Left renal cortex interstitium (tissue), 4 donors: ENCODE results near the gene PROCA1. TPM values are rescaled to one million over a fixed set of nuclear protein-coding genes. Genes with fewer than 3 reads are reported as not detected.
"Not testable (repeated sequence)": the region's sequence is repeated elsewhere in the genome, so short reads cannot be mapped to it uniquely, and the experiment has no call there.

ENCODE experiments used
- DNase-seq, 4 donors: peaks; one replicate each; pipeline ENCODE4 v3.0.0-alpha.2; 2013; ENCODE audit warnings: low read depth in 4 of 4, low spot score in 2 of 4, missing footprints in 1 of 4
- polyA plus RNA-seq, 4 donors: library from polyadenylated mRNA; unstranded; fragments of 120-200 nt; gene quantifications; one replicate each; pipeline ENCODE4 v1.2.1, GENCODE V29; 2013; ENCODE audit not compliant: insufficient read length in 4 of 4

The PROCA1 gene
- polyA plus RNA-seq, 4 donors: 4.3 to 12.9 (median 7.9) TPM

GRCh38 chr17:28726226-28726626 is 14.5 kb upstream of the PROCA1 start, which contains the start of gene TLCD1:
TLCD1 (minus strand) TSS chr17:28726233; CDS start chr17:28726097, 136 bp downstream.
- no peak for DNase-seq

GRCh38 chr17:28725660-28726225 is 14.1 kb upstream of the PROCA1 start:
- DNase-seq: no peak

- DNase-seq: no peak
These were observed 13.5 kb upstream of the PROCA1 start for GRCh38 chr17:28725166-28725659.

DNA sequence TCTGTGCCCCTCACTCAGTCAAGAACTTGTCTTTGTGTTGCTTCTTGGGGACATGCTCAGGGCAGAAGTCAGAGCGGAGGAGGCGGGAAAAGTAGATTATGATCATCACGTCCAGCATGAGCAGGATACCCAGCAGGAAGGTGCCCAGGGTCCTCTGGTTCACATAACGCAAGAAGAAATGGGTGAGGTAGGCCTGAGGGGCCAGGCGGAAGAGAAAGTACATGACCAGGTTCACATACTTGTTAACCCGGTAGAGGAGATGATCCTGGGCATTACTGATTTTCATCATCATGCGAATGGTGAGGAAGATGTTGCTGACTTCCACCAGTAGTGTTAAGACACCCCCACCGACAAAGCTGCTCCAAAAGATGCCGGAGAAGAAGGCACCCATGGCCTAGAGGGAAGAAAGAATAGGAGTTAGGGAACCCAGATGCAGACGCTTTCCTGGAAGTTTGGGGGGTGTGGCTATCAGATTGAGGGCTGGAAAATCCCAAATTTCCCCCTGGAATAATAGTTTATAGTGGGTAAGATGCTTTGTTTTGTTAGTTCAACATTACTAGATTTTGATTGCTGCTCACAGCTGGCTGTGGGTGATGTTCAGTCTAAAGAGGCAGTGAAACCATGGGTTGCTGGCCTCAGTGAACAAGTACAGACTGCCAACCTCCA is 12.9 kb upstream of the PROCA1 start:
- DNase-seq: no peak

DNA sequence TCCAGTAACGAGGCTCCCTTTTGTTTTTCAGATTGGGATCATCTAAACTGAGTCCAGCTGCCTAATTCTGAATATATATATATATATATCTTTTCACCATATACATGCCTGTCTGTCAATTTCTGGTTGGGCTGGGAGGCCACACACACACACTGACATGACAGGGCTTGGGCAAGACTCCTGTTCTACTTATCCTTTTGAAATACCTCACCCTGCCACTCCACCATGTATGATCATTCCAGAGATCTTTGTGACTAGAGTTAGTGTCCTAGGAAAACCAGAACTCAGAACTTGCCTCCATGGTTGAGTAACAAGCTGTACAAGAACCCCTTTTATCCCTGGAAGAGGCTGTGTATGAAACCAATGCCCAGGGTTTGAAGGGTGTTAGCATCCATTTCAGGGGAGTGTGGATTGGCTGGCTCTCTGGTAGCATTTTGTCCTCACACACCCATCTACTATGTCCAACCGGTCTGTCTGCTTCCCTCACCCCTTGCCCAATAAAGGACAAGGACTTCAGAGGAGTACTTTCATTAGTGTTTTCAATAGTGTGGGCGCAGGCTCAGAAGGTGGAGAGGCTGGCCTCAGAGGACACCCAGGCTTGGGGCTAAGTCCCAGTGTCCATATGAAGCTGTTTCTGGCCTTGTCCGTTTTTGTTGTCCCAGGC is 12.3 kb upstream of the PROCA1 start:
- not testable (repeated sequence) for DNase-seq

DNA sequence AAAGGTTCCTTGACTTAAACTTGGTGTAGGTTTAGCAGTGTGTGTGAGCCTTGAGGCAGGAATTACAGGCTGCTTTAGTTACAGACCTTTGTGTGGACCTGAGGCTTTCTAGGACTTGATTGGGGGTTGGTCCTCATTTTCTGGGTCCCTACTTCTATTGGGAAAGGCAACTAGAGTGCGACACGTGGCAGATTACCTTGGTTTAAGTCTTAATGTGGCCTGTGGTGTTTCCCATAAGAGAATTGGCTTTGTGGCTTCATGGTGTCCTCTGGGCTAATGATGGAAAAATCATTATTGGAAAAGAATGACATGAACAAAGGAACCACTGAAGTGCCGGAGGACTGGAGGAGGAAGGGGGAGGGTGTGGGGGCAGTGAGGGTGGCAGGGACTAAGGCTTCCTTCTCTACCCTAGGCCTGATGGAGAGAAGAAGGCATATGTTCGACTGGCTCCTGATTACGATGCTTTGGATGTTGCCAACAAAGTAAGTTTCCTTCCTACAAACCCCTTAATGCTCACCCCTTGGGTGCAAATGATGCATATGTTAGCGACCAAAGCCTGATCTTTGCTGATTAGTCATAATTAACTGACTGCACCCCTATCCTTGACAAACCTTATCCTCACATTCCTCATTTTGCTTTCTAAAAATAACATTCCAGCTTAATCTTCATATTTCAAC is 11.6 kb upstream of the PROCA1 start:
- DNase-seq: no peak

DNA sequence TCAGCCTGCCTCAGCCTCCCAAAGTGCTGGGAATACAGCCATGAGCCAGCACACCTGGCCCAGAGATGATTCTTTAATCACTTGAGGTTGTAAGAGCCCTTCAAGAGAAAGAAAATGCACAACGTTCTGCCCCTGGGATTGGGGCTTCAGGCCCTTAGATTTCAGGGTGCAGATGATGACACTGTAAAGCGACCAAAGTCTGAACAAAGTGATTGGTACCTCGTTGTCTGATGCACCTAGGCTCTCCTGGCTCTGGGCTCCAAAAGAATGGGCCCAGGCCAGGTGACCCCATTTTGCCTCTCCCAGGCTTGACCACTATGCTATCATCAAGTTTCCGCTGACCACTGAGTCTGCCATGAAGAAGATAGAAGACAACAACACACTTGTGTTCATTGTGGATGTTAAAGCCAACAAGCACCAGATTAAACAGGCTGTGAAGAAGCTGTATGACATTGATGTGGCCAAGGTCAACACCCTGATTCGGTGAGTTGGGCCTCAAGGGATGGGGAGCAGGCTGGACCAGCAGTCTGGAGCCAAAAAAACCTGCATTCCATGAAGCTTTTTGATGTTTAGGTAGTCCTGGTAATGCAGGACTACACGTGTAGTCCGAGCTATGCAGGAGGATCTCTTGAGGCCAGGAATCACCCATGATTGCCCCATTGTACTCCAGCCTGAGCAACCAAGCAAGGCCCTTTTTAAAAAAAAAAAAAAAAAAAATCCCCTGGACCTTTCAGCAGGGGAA is 10.9 kb upstream of the PROCA1 start:
- no peak for DNase-seq

DNA sequence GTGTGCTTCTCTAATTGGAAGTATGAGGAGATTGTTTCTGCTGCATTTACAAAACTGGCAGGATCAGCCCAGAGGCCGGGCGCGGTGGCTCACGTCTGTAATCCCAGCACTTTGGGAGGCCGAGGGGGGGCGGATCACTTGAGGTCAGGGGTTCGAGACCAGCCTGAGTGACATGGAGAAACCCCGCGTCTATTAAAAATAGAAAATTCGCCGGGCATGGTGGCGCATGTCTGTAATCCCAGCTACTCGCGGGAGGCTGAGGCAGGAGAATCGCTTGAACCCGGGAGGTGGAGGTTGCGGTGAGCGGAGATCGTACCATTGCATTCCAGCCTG is 9.3 kb upstream of the PROCA1 start:
- not testable (repeated sequence) for DNase-seq

DNA sequence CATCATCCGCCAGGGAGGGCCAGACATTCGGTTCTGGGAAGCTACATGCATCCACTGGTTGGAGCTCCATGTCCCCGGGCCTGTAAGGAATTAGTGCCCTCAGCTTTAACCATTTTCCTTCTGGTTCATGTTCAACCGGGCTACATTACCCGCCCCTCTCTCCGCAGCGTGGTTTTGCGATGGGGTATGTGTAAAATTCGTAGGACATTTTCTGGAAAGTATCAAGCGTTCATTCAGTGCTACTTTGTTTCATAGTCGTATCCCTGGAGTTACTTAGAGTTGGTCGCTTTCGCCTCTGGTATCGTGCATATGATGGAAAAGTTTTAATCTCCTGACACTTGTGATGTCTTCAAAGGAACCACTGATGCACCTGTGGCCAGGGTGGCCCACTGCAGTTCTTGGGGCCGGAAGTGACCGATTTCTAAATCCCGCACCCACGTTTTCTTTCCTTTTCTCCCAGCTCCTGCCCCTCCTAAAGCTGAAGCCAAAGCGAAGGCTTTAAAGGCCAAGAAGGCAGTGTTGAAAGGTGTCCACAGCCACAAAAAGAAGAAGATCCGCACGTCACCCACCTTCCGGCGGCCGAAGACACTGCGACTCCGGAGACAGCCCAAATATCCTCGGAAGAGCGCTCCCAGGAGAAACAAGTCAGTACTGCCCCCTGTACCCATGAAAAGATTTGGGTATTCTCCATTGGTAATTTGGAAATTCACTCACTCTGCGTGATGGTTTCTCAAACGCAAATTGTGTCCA is 8.7 kb upstream of the PROCA1 start:
- no peak for DNase-seq

GRCh38 chr17:28719021-28719433 is 7.3 kb upstream of the PROCA1 start:
- DNase-seq: no peak

DNA sequence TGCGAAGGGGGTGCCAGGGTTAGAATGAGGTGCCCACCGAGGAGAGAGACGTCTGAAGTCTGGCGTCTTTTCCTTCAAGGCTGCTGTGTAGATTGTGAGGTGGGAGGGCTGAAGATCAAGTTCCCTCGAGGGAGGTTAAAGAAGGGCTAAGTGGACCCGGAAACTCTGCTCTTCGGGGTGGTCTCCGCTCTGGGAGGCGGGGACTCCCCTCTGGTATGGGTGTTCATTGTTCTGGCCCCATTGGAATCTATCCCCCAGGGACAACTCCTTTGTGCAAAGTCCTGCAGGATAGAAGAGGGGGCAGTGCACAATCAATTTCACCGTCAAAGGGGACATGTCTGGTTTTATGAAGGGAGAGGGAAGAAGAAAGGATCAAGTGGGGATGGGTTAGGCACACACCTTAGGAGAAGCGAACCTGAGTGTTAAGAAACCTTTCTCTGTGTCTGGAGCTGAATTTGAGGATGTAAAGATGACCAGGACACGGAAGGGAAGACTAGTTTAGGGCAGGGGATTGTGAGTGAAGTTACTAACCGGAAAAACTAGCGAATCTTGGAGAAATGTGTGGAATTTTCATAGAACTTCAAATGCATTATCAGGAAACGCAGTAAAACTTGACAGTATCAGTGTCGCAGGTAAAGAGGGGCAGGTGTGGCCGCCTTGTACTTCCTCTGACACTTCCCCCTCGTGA is 6.8 kb upstream of the PROCA1 start:
- no peak for DNase-seq

DNA sequence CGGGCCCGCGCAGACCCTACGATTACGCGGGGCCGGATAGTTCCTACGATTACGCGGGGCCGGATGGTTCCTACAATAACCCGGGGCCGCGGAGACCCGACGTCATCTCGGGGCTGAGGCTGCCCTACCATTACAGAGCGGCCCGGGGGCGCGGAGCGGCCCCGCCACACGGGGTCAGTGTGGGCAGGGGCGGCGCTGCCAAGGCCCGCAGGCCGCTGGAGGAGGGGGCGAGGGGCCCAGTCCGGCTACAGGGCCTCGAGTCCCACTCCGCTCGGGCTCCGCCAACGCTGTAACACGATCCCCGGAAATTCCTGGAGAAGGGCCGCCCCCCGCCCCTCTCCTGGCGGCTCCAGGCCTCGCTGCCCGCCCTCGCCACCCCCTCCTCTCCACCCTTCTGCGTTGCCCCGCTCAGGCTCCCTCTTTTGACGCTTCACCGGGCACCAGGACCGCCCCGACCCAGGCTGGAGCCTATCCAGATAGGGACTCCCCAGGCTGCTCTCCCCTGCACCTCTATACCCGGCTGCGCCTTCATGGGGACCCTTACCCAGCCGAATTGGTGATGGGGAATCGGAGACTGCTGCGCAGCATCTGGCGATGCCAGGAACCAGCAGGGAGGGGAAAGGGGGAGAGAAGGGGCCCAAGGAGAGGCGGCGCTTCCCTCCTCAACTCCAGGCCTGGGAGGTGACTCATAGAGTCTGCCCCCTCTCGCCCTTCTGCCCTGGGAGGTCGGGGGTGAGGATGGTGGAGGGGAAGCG is 6.1 kb upstream of the PROCA1 start, which contains the start of gene RAB34:
RAB34 (minus strand) TSS at position 291 of the 755 bp plus-strand sequence. CDS start 602 bp downstream, outside the sequence.
- DNase-seq: peak in 3 of 4 donors; percentile 81 to 87 (median 85)

DNA sequence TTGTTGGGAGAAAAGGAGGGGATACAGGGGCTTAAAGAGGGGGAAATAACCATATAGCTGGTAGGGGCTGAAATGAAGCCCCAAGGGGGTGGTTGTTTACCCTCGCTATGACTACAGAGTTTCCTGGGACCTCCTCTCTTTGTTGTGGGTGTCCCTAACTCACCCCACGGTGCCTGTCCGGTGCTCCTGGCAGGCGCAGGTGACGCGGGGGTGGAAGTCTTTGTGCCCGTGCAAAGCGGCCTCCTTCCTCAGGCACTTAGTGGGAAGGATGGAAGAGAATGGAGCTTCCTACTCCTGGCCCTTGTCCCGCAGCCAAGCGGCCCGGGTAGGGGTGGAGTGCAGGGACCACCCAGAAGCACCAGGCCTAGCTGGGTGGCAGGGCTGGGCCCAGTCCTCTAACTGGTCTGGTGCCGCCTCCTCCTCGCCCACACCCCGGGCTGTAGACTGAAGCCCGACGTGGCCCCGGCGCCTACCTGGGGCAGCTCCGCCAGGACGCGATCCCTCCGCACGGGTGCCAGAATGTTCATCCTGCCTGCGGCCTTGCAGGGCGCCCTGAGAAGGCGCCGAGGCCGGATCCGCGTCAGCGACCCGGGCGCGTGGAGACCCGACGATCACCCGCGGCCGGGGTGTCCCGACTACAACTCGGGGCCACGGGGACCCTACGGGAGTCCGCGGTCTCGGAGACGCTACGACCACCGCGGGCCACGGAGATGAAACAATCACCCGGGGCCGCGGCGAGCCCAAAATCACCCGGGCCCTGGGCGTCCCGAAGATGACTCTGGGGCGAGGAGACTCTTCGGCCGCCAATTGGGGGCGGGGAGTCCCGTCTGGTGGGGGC is 5.3 kb upstream of the PROCA1 start:
- no peak for DNase-seq

- no peak for DNase-seq
These were observed 3.5 kb upstream of the PROCA1 start for GRCh38 chr17:28715217-28715616.

GRCh38 chr17:28714281-28714680 is 2.6 kb upstream of the PROCA1 start:
- DNase-seq: no peak

- no peak for DNase-seq
These were observed 1.2 kb upstream of the PROCA1 start for GRCh38 chr17:28712705-28713415.
